ENCODE data around the gene ADNP. TPM values are rescaled to one million over a fixed set of nuclear protein-coding genes. Genes with fewer than 3 reads are reported as not detected.

Gene ADNP
- total and polyA plus RNA-seq, 2 donors (not counting 1 experiment from before 2014, with no cell fraction given) = 20.4 to 94.8 TPM

GRCh38 chr20:50873585-50873984 lies 57.7 kb downstream of the ADNP start:
- POLR2A ChIA-PET = no interaction called here
- 93% methylated on average over 10 of the region's 10 CpGs for WGBS (ENCODE audit: insufficient coverage)
- TF ChIP-seq, protein P1, sequence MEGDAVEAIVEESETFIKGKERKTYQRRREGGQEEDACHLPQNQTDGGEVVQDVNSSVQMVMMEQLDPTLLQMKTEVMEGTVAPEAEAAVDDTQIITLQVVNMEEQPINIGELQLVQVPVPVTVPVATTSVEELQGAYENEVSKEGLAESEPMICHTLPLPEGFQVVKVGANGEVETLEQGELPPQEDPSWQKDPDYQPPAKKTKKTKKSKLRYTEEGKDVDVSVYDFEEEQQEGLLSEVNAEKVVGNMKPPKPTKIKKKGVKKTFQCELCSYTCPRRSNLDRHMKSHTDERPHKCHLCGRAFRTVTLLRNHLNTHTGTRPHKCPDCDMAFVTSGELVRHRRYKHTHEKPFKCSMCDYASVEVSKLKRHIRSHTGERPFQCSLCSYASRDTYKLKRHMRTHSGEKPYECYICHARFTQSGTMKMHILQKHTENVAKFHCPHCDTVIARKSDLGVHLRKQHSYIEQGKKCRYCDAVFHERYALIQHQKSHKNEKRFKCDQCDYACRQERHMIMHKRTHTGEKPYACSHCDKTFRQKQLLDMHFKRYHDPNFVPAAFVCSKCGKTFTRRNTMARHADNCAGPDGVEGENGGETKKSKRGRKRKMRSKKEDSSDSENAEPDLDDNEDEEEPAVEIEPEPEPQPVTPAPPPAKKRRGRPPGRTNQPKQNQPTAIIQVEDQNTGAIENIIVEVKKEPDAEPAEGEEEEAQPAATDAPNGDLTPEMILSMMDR (IDR thresholded peaks at IDR 0.05) = no peak
- no peak for DNase-seq
- H2AFZ ChIP-seq (ENCODE audit: insufficient read depth, low read depth, low read length, poor library complexity, severe bottlenecking) = no peak overlapping the region
- H3K4me1 ChIP-seq (ENCODE audit: control insufficient read depth in 2 of 2, insufficient read depth in 2 of 2, low read length in 2 of 2) = peaks cover 10 to 32% of the 10 kb centered on the region in 2 donors
- H3K4me3 ChIP-seq (ENCODE audit: control extremely low read depth in 1 of 5, extremely low read depth in 1 of 5, insufficient read depth in 1 of 5, low read depth in 2 of 5, low read length in 4 of 5) = no peak overlapping the region
- peaks cover 37% of the 10 kb centered on the region for H3K79me2 ChIP-seq (ENCODE audit: control insufficient read depth, insufficient read depth, low read length)
- no peak overlapping the region for H3K4me2 ChIP-seq (replicated peaks; ENCODE audit: low read depth, low read length, poor library complexity, severe bottlenecking)
- H3K9ac ChIP-seq (ENCODE audit: low read length) = no peak overlapping the region
- Mint-ChIP-seq H3K27ac (peak overlapping the region; percentile 26), H3K4me1 (peaks cover 21% of the 10 kb centered on the region), H3K9me3 (ENCODE audit: insufficient read depth) (no peaks in the 10 kb centered on the region), H3K4me3 (no peak overlapping the region), H3K27me3 (no peaks in the 10 kb centered on the region)
- peak overlapping the region in 1 of 2 donors; percentile 67 for H3K27ac ChIP-seq (ENCODE audit: low read length in 2 of 2)
- no peak for ATAC-seq (ENCODE audit: low read depth)
- intact Hi-C loops (cut with micrococcal nuclease) = no loop called here
- H3K9me3 ChIP-seq (ENCODE audit: control extremely low read depth in 1 of 3, control insufficient read depth in 2 of 3, insufficient read depth in 1 of 3, low read length in 2 of 3) = no peaks in the 10 kb centered on the region
- CTCF ChIA-PET = interaction anchor here (1.7 to 2.1 kb wide), 3 partner anchors 11 to 79 kb away, joined by 5 to 16 read pairs (median 5); partner anchors contain the start of gene BCAS4
- peaks cover 43% of the 10 kb centered on the region for H4K20me1 ChIP-seq (ENCODE audit: control insufficient read depth, insufficient read depth, low read length, poor library complexity, severe bottlenecking)
- H3K36me3 ChIP-seq (replicated peaks in 1 of 2; ENCODE audit: control extremely low read depth in 1 of 2, control insufficient read depth in 1 of 2, extremely low read depth in 1 of 2, insufficient read depth in 2 of 2, low read length in 1 of 2) = peaks cover 0 to 49% of the 10 kb centered on the region in 2 experiments
- H3K27me3 ChIP-seq (replicated peaks in 1 of 4; ENCODE audit: control extremely low read depth in 1 of 4, control insufficient read depth in 3 of 4, insufficient read depth in 4 of 4, low read length in 3 of 4) = no peaks in the 10 kb centered on the region

- intact Hi-C loops (cut with micrococcal nuclease) = no loop called here
- TF ChIP-seq EZH2 (IDR thresholded peaks at IDR 0.05; ENCODE audit: borderline replicate concordance, insufficient read depth, low read depth, low read length, poor library complexity, severe bottlenecking) = no peak
- TF ChIP-seq, protein P1 (IDR thresholded peaks at IDR 0.05) = no peak
- POLR2A ChIA-PET = interaction anchor here (0.7 to 0.9 kb wide), 3 partner anchors 49 to 82 kb away, joined by 3 to 7 read pairs (median 5); no protein-coding TSS in a partner anchor
- no peak overlapping the region for H2AFZ ChIP-seq (ENCODE audit: insufficient read depth, low read depth, low read length, poor library complexity, severe bottlenecking)
- peak overlapping the region; percentile 37 for H3K4me2 ChIP-seq (replicated peaks; ENCODE audit: low read depth, low read length, poor library complexity, severe bottlenecking)
- H3K4me3 Mint-ChIP-seq = no peak overlapping the region
- DNase-seq = peak; percentile 66
- CTCF ChIA-PET = interaction anchor here (0.7 to 2.1 kb wide), 7 partner anchors 12 to 78 kb away, joined by 3 to 16 read pairs (median 5); partner anchors contain the start of gene BCAS4
- ATAC-seq (ENCODE audit: low read depth) = peak; percentile 63
- H3K4me1 ChIP-seq (ENCODE audit: control insufficient read depth in 2 of 2, insufficient read depth in 2 of 2, low read length in 2 of 2) = peaks cover 10 to 32% of the 10 kb centered on the region in 2 donors
- no peak overlapping the region for H3K9ac ChIP-seq (ENCODE audit: low read length)
- no peaks in the 10 kb centered on the region for H3K9me3 ChIP-seq (ENCODE audit: control extremely low read depth in 1 of 3, control insufficient read depth in 2 of 3, insufficient read depth in 1 of 3, low read length in 2 of 3)
- H3K79me2 ChIP-seq (ENCODE audit: control insufficient read depth, insufficient read depth, low read length) = peaks cover 44% of the 10 kb centered on the region
- H3K27ac Mint-ChIP-seq = peak overlapping the region; percentile 75
- H3K27me3 ChIP-seq (replicated peaks in 1 of 4; ENCODE audit: control extremely low read depth in 1 of 4, control insufficient read depth in 3 of 4, insufficient read depth in 4 of 4, low read length in 3 of 4) = no peaks in the 10 kb centered on the region
- H4K20me1 ChIP-seq (ENCODE audit: control insufficient read depth, insufficient read depth, low read length, poor library complexity, severe bottlenecking) = peaks cover 46% of the 10 kb centered on the region
- H3K36me3 ChIP-seq (replicated peaks in 1 of 2; ENCODE audit: control extremely low read depth in 1 of 2, control insufficient read depth in 1 of 2, extremely low read depth in 1 of 2, insufficient read depth in 2 of 2, low read length in 1 of 2) = peaks cover 0 to 52% of the 10 kb centered on the region in 2 experiments
- peak overlapping the region; percentile 41 to 67 for H3K27ac ChIP-seq (ENCODE audit: low read length in 2 of 2)
- WGBS (ENCODE audit: insufficient coverage) = 45% methylated on average over 10 of the region's 16 CpGs
- no peak overlapping the region for H3K4me3 ChIP-seq (ENCODE audit: control extremely low read depth in 1 of 5, extremely low read depth in 1 of 5, insufficient read depth in 1 of 5, low read depth in 2 of 5, low read length in 4 of 5)
- no peaks in the 10 kb centered on the region for H3K27me3 Mint-ChIP-seq
- H3K9me3 Mint-ChIP-seq (ENCODE audit: insufficient read depth) = no peaks in the 10 kb centered on the region
- H3K4me1 Mint-ChIP-seq = peaks cover 24% of the 10 kb centered on the region
Measured at GRCh38 chr20:50872560-50873425, 58.4 kb downstream of the ADNP start.

Data from B cell (primary cell).